ENCODE measurements around the gene CHCHD1.
A peak's percentile ranks its signal among the peaks of the same experiment; 100 is the strongest.
"Not testable (repeated sequence)": the region's sequence is repeated elsewhere in the genome, so short reads cannot be mapped to it uniquely, and the experiment has no call there.

The CHCHD1 gene

GRCh38 chr10:73793456-73793855 is 11.6 kb downstream of the CHCHD1 start:
- DNase-seq (ENCODE audit: low read depth) = no peak

- DNase-seq (ENCODE audit: low read depth) = not testable (repeated sequence)
Observed at GRCh38 chr10:73795491-73795890, 13.6 kb downstream of the CHCHD1 start.

- not testable (repeated sequence) for DNase-seq (ENCODE audit: low read depth)
Observed at GRCh38 chr10:73796035-73796434, 14.2 kb downstream of the CHCHD1 start.

GRCh38 chr10:73796766-73797165 is 14.9 kb downstream of the CHCHD1 start:
- no peak for DNase-seq (ENCODE audit: low read depth)

GRCh38 chr10:73797324-73798025 is 15.6 kb downstream of the CHCHD1 start:
- no peak for DNase-seq (ENCODE audit: low read depth)

GRCh38 chr10:73798087-73798486 is 16.2 kb downstream of the CHCHD1 start:
- no peak for DNase-seq (ENCODE audit: low read depth)

- no peak for DNase-seq (ENCODE audit: low read depth)
Observed at GRCh38 chr10:73798927-73799560, 17.2 kb downstream of the CHCHD1 start.

GRCh38 chr10:73799899-73800559 is 18.2 kb downstream of the CHCHD1 start:
- DNase-seq (ENCODE audit: low read depth) = no peak

- DNase-seq (ENCODE audit: low read depth) = no peak
Observed at GRCh38 chr10:73800560-73801252, 18.9 kb downstream of the CHCHD1 start.

- no peak for DNase-seq (ENCODE audit: low read depth)
Observed at GRCh38 chr10:73801253-73801590, 19.4 kb downstream of the CHCHD1 start.

- no peak for DNase-seq (ENCODE audit: low read depth)
Observed at GRCh38 chr10:73802276-73802991, 20.6 kb downstream of the CHCHD1 start.

GRCh38 chr10:73803680-73804286 is 21.9 kb downstream of the CHCHD1 start:
- no peak for DNase-seq (ENCODE audit: low read depth)

- DNase-seq (ENCODE audit: low read depth) = no peak
Observed at GRCh38 chr10:73806176-73806950, 24.5 kb downstream of the CHCHD1 start.

GRCh38 chr10:73807471-73807870 is 25.6 kb downstream of the CHCHD1 start:
- DNase-seq (ENCODE audit: low read depth) = no peak

- DNase-seq (ENCODE audit: low read depth) = no peak
Observed at GRCh38 chr10:73808021-73808815, 26.4 kb downstream of the CHCHD1 start.

- no peak for DNase-seq (ENCODE audit: low read depth)
Observed at GRCh38 chr10:73809061-73809818, 27.4 kb downstream of the CHCHD1 start.

- no peak for DNase-seq (ENCODE audit: low read depth)
Observed at GRCh38 chr10:73810358-73810734, 28.5 kb downstream of the CHCHD1 start.

- peak; percentile 28 for DNase-seq (ENCODE audit: low read depth)
Observed at GRCh38 chr10:73810735-73811465, 29.1 kb downstream of the CHCHD1 start.

- no peak for DNase-seq (ENCODE audit: low read depth)
Observed at GRCh38 chr10:73812657-73813056, 30.8 kb downstream of the CHCHD1 start.
